NCI-H69 (cell line): ENCODE results near the gene MAP3K8.
"Not testable (repeated sequence)": the region's sequence is repeated elsewhere in the genome, so short reads cannot be mapped to it uniquely, and the experiment has no call there.

Experiments
- DNase-seq: peaks from one replicate; lab custom pipeline; 2025; lab: John Stamatoyannopoulos, UW

Gene MAP3K8

GRCh38 chr10:30422981-30423654, 10.9 kb upstream of the MAP3K8 start:
- no peak for DNase-seq

- DNase-seq, result not testable (repeated sequence)
Observed at GRCh38 chr10:30423655-30424275, 10.2 kb upstream of the MAP3K8 start.

- DNase-seq, result no peak
Observed at GRCh38 chr10:30425336-30426075, 8.5 kb upstream of the MAP3K8 start.

GRCh38 chr10:30430544-30431298, 3.3 kb upstream of the MAP3K8 start:
- no peak for DNase-seq

- no peak for DNase-seq
Observed at GRCh38 chr10:30431435-30431911, 2.5 kb upstream of the MAP3K8 start.

- no peak for DNase-seq
Observed at GRCh38 chr10:30432622-30433305, 1.2 kb upstream of the MAP3K8 start.

GRCh38 chr10:30433306-30433729, 666 bp upstream of the MAP3K8 start:
- peak; percentile 36 for DNase-seq

GRCh38 chr10:30434273-30435072, 489 bp downstream of the MAP3K8 start:
- peak; percentile 35 for DNase-seq

GRCh38 chr10:30435073-30435422, 1.1 kb downstream of the MAP3K8 start:
- DNase-seq, result no peak

- DNase-seq, result not testable (repeated sequence)
Observed at GRCh38 chr10:30435499-30436167, 1.6 kb downstream of the MAP3K8 start.

- DNase-seq, result peak; percentile 2
Observed at GRCh38 chr10:30436191-30436611, 2.2 kb downstream of the MAP3K8 start.

- DNase-seq, result no peak
Observed at GRCh38 chr10:30436671-30437030, 2.7 kb downstream of the MAP3K8 start.

- DNase-seq, result peak; percentile 10
Observed at GRCh38 chr10:30437031-30437841, 3.3 kb downstream of the MAP3K8 start.

- no peak for DNase-seq
Observed at GRCh38 chr10:30438021-30438850, 4.3 kb downstream of the MAP3K8 start.

GRCh38 chr10:30439931-30440330, 5.9 kb downstream of the MAP3K8 start:
- no peak for DNase-seq

- DNase-seq, result no peak
Observed at GRCh38 chr10:30442019-30442606, 8.1 kb downstream of the MAP3K8 start.

GRCh38 chr10:30443049-30443448, 9.1 kb downstream of the MAP3K8 start:
- DNase-seq, result no peak

- DNase-seq, result no peak
Observed at GRCh38 chr10:30445711-30446110, 11.7 kb downstream of the MAP3K8 start.
